Inferior parietal cortex (tissue), 1 donor: ENCODE measurements around the gene FGF2.
"Not testable (repeated sequence)": the region's sequence is repeated elsewhere in the genome, so short reads cannot be mapped to it uniquely, and the experiment has no call there.

Experiments
- DNase-seq: peaks from one replicate; pipeline ENCODE4 v3.0.0-alpha.2; 2016; ENCODE audit errors: extremely low spot score

FGF2 gene

DNA sequence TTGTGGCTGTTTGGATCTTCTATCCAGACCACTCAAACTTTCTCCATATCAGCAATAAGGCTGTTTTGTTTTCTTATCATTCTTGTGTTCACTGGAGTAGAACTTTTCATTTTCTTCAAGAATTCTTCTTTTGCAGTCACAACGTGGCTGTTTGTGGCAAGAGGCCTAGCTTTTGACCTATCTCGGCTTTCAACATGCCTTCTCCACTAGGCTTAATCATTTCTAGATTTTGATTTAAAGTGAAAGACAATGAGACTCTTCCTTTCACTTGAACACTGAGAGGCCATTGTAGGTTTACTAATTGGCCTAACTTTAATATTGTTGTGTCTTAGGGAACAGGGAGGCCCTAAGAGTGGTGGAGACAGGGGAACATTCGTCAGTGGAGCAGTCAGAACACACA, 19.1 kb downstream of the FGF2 start:
- no peak for DNase-seq

DNA sequence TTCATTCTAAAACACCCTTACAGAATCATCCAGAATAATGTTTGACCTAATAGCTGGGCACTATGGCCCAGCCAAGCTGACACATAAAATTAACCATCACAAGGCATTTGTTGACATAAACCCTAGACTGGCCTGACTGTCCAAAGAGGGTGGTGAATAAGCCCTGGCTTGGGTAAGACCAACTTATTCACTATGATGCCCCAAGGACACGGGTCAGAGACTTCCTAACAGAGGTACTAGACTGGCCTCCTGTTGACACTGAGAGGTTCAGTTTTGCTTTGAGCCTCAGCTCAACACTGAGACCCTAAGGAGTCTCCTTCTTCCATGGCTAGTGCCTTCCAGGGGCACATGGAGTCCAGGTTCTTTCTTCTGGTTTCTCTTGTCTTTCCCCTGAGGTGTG, 21.3 kb downstream of the FGF2 start:
- no peak for DNase-seq

DNA sequence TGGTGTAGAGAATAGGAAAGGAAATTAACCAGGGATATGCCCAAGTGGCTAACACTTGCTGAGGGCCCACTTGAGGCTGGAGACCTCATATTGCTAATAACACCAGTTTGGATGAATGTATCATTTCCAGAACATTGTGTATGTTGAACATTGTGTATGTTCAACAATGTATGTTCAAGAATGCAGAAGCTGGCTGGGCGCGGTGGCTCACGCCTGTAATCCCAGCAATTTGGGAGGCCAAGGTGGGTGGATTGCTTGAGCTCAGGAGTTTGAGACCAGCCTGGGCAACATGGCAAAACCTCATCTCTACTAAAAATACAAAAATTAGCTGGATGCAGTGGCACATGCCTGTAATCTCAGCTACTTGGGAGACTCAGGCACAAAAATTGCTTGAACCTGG, 23.2 kb downstream of the FGF2 start:
- not testable (repeated sequence) for DNase-seq

DNA sequence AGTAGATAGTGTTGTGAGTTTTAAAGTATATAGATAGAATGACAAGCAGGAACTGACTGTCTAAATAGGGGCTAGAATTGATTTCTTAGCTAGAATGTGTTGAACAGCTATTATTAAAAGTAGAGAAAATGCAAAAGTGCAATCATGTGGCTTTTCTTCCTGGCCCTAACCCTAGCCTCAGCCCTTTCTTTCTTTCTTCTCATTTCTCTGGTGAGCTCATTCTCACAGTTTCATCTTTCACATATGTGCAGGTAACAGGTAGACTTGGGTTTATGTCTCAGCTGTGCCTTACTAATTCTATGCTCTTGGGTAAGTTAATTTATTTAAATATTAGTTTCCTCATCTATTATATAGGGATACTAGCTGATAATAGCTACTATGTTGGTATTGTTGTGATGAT, 24.9 kb downstream of the FGF2 start:
- no peak for DNase-seq

DNA sequence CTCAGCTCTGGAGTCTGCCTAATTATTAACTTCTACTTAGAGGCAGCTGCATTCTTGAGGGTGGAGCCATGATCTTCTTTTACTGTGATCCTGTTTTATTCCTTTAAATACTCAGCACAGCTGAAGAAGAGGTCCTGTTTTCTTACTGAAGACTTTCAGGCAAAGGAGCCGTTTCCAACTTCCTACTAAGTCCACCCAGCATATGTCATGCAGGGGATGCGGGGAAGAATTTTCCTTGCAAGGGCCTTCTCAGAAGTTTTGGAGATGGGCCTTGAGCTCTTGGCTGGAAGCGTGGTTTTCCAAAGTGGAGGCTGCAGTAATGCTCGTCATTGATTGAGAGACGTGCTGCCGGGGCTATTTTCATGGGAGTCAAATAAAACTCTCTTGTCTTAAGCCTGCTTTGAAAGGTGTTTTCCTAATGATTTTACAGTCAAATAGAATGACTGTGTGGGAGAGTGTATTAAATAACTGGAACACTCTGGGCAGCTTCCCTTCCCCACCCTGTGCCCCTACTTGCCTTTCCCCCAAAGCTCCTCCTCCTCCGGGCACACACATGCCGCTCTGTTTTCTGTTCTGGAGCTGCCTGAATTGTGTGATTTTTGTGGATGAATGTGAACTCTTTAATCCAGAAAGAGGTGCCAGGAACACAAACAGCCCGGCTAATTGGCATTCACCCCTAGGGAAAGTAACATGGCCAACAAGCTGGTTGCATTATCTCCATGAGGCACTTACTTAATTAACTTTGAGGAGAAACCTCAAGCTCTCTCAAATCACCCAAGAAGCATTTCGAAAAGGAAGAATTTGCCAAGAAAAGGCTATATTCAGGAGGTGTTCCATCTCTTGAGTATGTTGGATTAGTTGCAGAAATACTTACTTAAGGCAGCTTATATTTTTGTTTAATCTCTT, 28.1 kb downstream of the FGF2 start:
- DNase-seq = peak; percentile 72

GRCh38 chr4:122855353-122855890, 28.8 kb downstream of the FGF2 start:
- no peak for DNase-seq

DNA sequence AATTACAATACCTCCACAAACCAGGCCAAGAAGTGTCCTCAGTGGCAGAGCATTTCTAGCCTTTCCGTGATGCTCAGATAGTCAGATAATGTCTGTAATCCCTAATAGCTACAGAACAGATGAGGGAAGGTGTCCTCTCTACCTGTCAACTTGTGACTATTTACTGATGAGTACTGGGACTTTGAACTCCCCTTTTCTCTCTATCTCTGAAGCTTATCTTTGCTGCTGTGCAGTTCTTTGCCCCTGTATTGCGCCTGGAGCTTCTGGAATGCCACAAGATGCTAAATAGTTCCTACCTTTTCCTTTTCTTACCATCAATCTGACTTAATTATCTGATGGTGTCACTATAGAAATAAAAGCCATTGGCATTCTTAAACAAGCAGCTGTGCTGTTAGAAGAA, 30.5 kb downstream of the FGF2 start:
- DNase-seq = no peak

DNA sequence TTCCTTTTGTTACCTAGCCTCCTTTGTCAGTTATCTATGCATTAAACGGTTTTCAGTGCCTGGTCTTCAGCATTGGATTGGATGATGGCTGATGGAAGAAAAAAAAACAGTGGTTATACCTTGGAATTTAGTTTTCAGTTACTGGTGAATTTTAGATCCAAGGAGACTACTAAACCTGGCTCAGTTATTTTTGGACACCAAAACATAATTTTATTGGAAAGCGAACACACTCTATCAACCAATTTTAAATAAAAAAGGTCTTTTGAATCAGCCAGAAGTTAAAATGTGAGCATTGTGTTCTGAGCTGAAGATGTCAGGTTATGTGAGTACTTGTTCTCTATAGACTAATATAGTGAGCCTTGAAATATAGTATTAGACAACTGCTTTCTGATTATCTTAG, 32.1 kb downstream of the FGF2 start:
- no peak for DNase-seq

- no peak for DNase-seq
Observed at GRCh38 chr4:122861172-122861943, 34.7 kb downstream of the FGF2 start.

GRCh38 chr4:122863639-122864038, 37.0 kb downstream of the FGF2 start:
- no peak for DNase-seq

DNA sequence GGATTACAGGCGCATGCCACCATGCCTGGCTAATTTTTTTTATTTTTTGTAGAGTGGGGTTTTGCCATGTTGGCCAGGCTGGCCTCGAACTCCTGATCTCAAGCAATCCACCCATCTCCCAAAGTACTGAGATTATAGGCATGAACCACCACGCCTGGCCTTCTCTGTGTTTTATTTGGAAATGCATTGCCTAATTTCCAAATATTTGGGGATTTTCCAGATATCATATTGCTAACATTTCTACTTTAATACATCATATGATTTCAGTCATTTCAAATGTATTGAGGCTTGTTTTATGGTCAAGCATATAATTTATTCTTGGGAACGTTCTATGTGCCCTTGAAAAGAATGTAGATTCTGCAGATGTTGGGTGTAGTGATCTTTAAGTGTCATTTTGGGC, 38.8 kb downstream of the FGF2 start:
- DNase-seq = no peak

- DNase-seq = not testable (repeated sequence)
Observed at GRCh38 chr4:122868235-122868634, 41.6 kb downstream of the FGF2 start.

DNA sequence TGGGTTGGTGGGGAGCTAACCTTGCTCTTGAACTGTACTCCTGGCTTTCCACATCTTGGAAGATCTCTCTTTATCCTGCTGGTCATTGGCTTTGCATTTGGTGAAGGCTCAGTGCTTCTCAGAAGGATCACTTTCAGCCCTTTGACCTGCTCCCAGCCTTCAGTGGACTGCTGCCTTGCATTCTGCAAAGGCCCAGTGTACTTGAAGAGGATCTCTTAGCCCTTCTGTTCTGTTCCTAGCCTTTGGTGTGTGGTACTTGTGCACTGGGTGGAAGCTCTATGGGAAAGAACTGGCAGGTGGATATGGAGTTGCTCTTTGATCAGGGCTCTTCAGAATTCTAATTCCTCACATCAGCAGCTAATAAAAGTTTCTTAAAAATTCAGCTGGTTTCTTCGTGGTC, 46.5 kb downstream of the FGF2 start:
- DNase-seq = no peak

DNA sequence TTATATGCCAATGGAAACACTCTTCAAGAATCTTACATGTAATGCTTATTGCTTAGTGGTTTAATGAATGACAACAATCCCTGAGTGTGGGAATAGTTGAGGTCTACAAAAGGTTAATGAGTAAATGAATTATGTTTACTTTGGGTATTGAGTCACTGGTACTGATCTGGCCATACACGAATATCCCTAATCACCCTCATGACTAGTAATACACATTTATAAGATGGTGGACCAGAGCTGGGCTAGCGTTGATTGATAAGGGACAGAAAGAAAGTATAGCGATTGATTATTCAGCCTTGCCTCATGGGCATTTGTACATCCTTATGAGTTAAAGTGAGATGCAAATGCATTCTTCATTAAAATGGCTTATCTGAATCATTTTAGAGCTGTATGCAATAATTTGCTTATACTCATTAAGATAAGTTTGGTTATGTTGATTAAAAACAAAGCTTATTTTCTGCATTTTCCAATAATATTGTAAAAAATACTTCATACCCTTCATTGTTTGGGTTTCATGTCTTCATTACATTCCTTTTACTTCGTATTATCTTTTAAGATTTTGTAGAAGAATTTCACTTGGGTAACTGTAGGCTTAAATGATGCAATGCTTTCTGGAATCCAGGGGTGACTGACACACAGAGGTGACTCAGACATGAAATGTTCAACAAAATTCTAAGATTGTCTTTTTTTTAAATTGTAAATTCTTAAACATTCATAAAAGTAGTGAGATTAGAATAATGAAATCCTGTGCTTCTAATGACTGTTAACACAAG, 47.4 kb downstream of the FGF2 start:
- DNase-seq = no peak

DNA sequence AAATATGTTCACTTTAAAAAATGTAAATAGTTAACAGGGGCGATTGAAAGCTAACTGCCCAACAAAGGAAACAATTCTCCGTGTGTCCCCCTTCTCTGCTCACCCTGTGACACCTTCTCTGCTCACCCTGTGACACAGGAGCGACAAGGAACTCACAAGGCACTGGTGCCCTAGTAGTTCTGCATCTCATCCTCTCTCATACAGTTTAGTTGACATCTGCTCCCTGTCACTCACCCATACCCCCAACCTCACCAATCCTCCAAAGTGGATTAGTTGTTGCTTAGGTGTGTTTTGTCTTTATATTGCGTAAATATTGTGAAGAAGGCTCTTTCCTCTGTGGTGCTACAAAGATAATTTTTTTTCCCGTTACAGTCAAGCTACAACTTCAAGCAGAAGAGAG, 49.3 kb downstream of the FGF2 start:
- DNase-seq = no peak

GRCh38 chr4:122876456-122876855, 49.8 kb downstream of the FGF2 start:
- DNase-seq = no peak

DNA sequence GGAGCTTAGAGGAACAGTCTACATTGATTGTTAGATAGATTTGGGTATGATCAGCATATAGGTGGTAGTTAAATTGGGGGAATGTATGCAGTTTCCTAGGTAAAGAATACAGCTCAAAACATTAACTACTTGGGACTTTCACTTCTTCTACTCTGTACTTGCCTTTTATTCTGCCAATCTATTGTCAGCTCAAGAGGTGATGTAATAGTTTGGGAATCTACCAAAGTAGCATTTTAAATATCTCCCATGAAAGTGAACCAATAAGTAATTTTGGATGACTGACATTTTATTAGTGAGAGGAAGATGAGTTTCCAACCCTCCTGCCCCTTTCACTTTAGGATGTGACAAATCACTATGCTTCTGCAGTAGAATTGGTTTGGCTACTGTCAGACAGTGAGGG, 52.4 kb downstream of the FGF2 start:
- no peak for DNase-seq

DNA sequence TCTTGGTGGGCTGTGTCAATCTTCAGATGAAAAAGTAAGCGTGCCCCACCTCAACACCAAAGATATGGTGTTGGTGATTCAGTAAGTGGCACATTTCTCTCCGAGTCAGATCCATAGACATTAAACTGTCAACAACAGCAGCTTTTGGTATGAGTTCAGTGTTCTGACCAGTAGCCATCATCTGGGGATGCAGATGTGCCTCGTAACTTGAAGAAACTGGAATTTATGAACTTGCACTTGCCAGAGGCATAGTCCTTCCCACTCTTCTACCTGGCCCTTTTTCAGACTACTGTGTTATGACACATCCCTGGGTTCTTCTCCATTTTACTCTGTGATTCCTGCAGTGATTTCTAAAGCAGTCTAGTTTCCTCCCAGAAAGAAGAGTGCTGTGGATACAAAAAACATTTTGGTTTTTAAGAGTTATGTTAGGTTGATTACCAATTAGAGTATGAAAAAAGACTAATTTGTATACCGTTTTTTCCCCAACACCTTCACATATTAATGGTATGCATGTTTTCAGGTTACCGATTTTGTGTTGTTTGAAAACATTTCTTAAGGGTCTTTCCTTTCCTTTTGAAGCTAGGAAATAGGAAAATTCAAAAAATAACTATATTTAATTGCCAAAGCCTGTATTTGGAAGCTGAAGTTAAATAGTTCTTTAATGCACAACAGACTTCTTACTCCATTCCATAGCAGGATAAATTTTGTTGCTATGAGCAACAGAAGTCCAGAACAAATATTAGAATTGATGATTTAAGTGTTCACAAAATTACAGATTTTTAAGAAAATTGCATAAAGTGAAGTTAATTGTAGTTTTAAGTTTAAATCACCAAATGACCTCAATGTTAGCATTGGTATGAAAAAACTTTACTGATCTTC, 56.5 kb downstream of the FGF2 start:
- no peak for DNase-seq

DNA sequence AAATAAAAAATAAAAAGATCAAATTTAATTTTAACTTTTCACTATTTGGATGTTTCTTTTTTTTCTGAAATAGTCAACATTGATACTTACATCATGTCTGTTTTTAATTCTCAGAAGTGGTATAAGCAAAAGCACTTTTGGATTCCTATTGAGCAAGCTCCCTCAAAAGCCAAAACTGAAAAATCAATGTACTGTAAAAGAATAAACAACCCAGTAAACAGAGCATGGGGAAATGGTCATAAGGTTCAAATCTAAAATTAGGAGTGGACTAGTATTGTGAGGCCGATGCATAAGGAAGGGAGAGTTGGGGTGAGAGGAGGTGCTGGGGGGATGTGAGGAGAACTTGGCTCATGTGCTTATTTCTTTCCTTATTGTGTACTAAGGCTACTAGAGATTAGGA, 57.9 kb downstream of the FGF2 start:
- DNase-seq = no peak

DNA sequence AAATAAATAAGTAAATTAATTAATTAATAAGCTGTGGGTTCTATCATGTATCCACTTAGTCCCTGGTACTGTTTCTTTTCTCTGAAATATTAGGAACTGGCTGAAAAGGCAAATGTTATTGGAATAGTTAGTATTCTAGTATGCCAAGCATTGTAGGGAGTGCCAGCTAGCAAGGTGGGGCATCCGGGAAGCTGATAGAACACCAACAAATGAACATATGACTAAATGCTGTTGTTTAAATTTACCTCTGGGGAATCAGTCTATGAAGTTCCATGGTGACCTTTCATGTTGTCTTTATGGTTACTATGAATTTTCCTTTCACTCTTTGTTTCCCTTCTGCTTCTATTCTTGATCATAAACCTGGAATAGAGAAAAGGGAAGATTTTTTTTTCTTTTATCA, 63.1 kb downstream of the FGF2 start:
- no peak for DNase-seq
